Measurements from ENCODE around the gene TSPEAR. TPM values are rescaled to one million over a fixed set of nuclear protein-coding genes. Genes with fewer than 3 reads are reported as not detected.
"Not testable (repeated sequence)": the region's sequence is repeated elsewhere in the genome, so short reads cannot be mapped to it uniquely, and the experiment has no call there.

Gene TSPEAR
- total RNA-seq, 1 experiment from 2014 or later: 0.32 TPM

GRCh38 chr21:44639331-44639655 lies 72.1 kb downstream of the TSPEAR start:
- POLR2A ChIA-PET: no interaction called here
- intact Hi-C loops (cut with micrococcal nuclease; ENCODE audit: unreplicated experiment): no loop called here
- Histone ChIP-seq H3K9me3 (no peaks in the 10 kb centered on the region; the same call in 1 of the 2 replicates), H3K4me3 (ENCODE audit: low read depth, low read length) (no peak overlapping the region), H3K27me3 (replicated peaks; ENCODE audit: control insufficient read depth, insufficient read depth, low read length) (no peaks in the 10 kb centered on the region), H3K36me3 (ENCODE audit: control insufficient read depth, insufficient read depth, low read length) (no peaks in the 10 kb centered on the region), H3K4me1 (no peaks in the 10 kb centered on the region)
- Mint-ChIP-seq H3K4me1 (ENCODE audit: low read depth, unreplicated experiment) (no peaks in the 10 kb centered on the region), H3K9me3 (ENCODE audit: unreplicated experiment) (peaks cover 41% of the 10 kb centered on the region), H3K4me3 (ENCODE audit: unreplicated experiment) (no peak overlapping the region), H3K27ac (ENCODE audit: unreplicated experiment) (no peak overlapping the region), H3K27me3 (ENCODE audit: insufficient read depth, unreplicated experiment) (peaks cover 11% of the 10 kb centered on the region), H3K36me3 (ENCODE audit: insufficient read depth, unreplicated experiment) (no peaks in the 10 kb centered on the region)
- DNase-seq: no peak
- TF ChIP-seq, protein P1, sequence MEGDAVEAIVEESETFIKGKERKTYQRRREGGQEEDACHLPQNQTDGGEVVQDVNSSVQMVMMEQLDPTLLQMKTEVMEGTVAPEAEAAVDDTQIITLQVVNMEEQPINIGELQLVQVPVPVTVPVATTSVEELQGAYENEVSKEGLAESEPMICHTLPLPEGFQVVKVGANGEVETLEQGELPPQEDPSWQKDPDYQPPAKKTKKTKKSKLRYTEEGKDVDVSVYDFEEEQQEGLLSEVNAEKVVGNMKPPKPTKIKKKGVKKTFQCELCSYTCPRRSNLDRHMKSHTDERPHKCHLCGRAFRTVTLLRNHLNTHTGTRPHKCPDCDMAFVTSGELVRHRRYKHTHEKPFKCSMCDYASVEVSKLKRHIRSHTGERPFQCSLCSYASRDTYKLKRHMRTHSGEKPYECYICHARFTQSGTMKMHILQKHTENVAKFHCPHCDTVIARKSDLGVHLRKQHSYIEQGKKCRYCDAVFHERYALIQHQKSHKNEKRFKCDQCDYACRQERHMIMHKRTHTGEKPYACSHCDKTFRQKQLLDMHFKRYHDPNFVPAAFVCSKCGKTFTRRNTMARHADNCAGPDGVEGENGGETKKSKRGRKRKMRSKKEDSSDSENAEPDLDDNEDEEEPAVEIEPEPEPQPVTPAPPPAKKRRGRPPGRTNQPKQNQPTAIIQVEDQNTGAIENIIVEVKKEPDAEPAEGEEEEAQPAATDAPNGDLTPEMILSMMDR (IDR thresholded peaks at IDR 0.05; ENCODE audit: insufficient read depth in 1 of 2, low read depth in 1 of 2, low read length in 1 of 2, severe bottlenecking in 1 of 2, unreplicated experiment in 1 of 2): no peak
- BruUV-seq (replicated peaks): no TSS peak
- CTCF ChIA-PET: no interaction called here

GRCh38 chr21:44638506-44639330 lies 72.7 kb downstream of the TSPEAR start:
- H3K27me3 ChIP-seq (replicated peaks; ENCODE audit: control insufficient read depth, insufficient read depth, low read length); H3K36me3 ChIP-seq (ENCODE audit: control insufficient read depth, insufficient read depth, low read length); DNase-seq; H3K27ac Mint-ChIP-seq (ENCODE audit: unreplicated experiment); intact Hi-C loops (cut with micrococcal nuclease; ENCODE audit: unreplicated experiment); H3K9me3 ChIP-seq; POLR2A ChIA-PET; CTCF ChIA-PET; H3K4me1 ChIP-seq; H3K4me3 Mint-ChIP-seq (ENCODE audit: unreplicated experiment); BruUV-seq (replicated peaks); H3K36me3 Mint-ChIP-seq (ENCODE audit: insufficient read depth, unreplicated experiment); H3K4me3 ChIP-seq (ENCODE audit: low read depth, low read length); H3K4me1 Mint-ChIP-seq (ENCODE audit: low read depth, unreplicated experiment): not testable (repeated sequence)
- Mint-ChIP-seq H3K27me3 (ENCODE audit: insufficient read depth, unreplicated experiment) (peaks cover 12% of the 10 kb centered on the region), H3K9me3 (ENCODE audit: unreplicated experiment) (peaks cover 41% of the 10 kb centered on the region)

- H3K4me3 Mint-ChIP-seq (ENCODE audit: unreplicated experiment); CTCF ChIA-PET; H3K27ac Mint-ChIP-seq (ENCODE audit: unreplicated experiment); H3K4me1 ChIP-seq; POLR2A ChIA-PET; DNase-seq; intact Hi-C loops (cut with micrococcal nuclease; ENCODE audit: unreplicated experiment); H3K27me3 ChIP-seq (replicated peaks; ENCODE audit: control insufficient read depth, insufficient read depth, low read length); H3K4me1 Mint-ChIP-seq (ENCODE audit: low read depth, unreplicated experiment); H3K9me3 ChIP-seq; H3K36me3 ChIP-seq (ENCODE audit: control insufficient read depth, insufficient read depth, low read length); H3K4me3 ChIP-seq (ENCODE audit: low read depth, low read length); H3K36me3 Mint-ChIP-seq (ENCODE audit: insufficient read depth, unreplicated experiment); BruUV-seq (replicated peaks): not testable (repeated sequence)
- Mint-ChIP-seq H3K27me3 (ENCODE audit: insufficient read depth, unreplicated experiment) (peaks cover 14% of the 10 kb centered on the region), H3K9me3 (ENCODE audit: unreplicated experiment) (peaks cover 41% of the 10 kb centered on the region)
Observed at GRCh38 chr21:44637851-44638348, 73.5 kb downstream of the TSPEAR start.

- CTCF ChIA-PET: no interaction called here
- Histone ChIP-seq H3K4me1 (no peaks in the 10 kb centered on the region), H3K4me3 (ENCODE audit: low read depth, low read length) (no peak within 1 kb of the TSS), H3K9me3 (peaks cover 8% of the 10 kb centered on the region), H3K36me3 (ENCODE audit: control insufficient read depth, insufficient read depth, low read length) (no peaks in the 10 kb centered on the region), H3K27me3 (replicated peaks; ENCODE audit: control insufficient read depth, insufficient read depth, low read length) (no peaks in the 10 kb centered on the region)
- BruUV-seq (replicated peaks): no TSS peak
- intact Hi-C loops (cut with micrococcal nuclease; ENCODE audit: unreplicated experiment): no loop called here
- no peak for DNase-seq
- Mint-ChIP-seq H3K27ac (ENCODE audit: unreplicated experiment) (no peak within 1 kb of the TSS), H3K27me3 (ENCODE audit: insufficient read depth, unreplicated experiment) (peaks cover 12% of the 10 kb centered on the region), H3K9me3 (ENCODE audit: unreplicated experiment) (peaks cover 40% of the 10 kb centered on the region), H3K36me3 (ENCODE audit: insufficient read depth, unreplicated experiment) (no peaks in the 10 kb centered on the region), H3K4me3 (ENCODE audit: unreplicated experiment) (no peak within 1 kb of the TSS), H3K4me1 (ENCODE audit: low read depth, unreplicated experiment) (no peaks in the 10 kb centered on the region)
- TF ChIP-seq, protein P1 (IDR thresholded peaks at IDR 0.05; ENCODE audit: insufficient read depth in 1 of 2, low read depth in 1 of 2, low read length in 1 of 2, severe bottlenecking in 1 of 2, unreplicated experiment in 1 of 2): no peak
- POLR2A ChIA-PET: no interaction called here
Observed at GRCh38 chr21:44637018-44637850, 74.1 kb downstream of the TSPEAR start, which contains the start of gene KRTAP10-10. KRTAP10-10 (plus strand) TSS chr21:44637356; CDS start chr21:44637418, 62 bp downstream.

All from Caco-2 (cell line).